HG03039 (cell line): ENCODE results near the gene MISP3.
A peak's percentile ranks its signal among the peaks of the same experiment; 100 is the strongest.

Experiments used
- ATAC-seq: cut with Tn5 transposase; IDR thresholded peaks from one replicate; pipeline ENCODE4 v1.9.1; 2021; ENCODE audit warnings: mild to moderate bottlenecking, moderate library complexity; ENCODE audit not compliant: unreplicated experiment

The MISP3 gene

GRCh38 chr19:14078411-14078810 is 5.8 kb downstream of the MISP3 start:
- no peak for ATAC-seq

- ATAC-seq: peak; percentile 79
Observed at GRCh38 chr19:14080887-14081796, 8.6 kb downstream of the MISP3 start.

- ATAC-seq: peak; percentile 9
Observed at GRCh38 chr19:14081797-14082674, 9.4 kb downstream of the MISP3 start.

- ATAC-seq: no peak
Observed at GRCh38 chr19:14082675-14082960, 10.0 kb downstream of the MISP3 start.

GRCh38 chr19:14085309-14085995 is 12.9 kb downstream of the MISP3 start, which contains the start of gene C19orf67:
Gene C19orf67, minus strand, starts transcription at chr19:14085783. Its CDS starts 156 bp downstream, at chr19:14085627.
- ATAC-seq: no peak

- no peak for ATAC-seq
Observed at GRCh38 chr19:14086098-14086497, 13.5 kb downstream of the MISP3 start.

GRCh38 chr19:14088634-14089411 is 16.2 kb downstream of the MISP3 start:
- no peak for ATAC-seq

GRCh38 chr19:14089412-14089661 is 16.8 kb downstream of the MISP3 start:
- ATAC-seq: no peak

GRCh38 chr19:14089662-14090508 is 17.3 kb downstream of the MISP3 start:
- ATAC-seq: no peak

GRCh38 chr19:14090509-14091080 is 18.0 kb downstream of the MISP3 start, which contains the start of gene SAMD1:
Gene SAMD1, minus strand, starts transcription at chr19:14090751.
- peak; percentile 29 for ATAC-seq

GRCh38 chr19:14091081-14091812 is 18.7 kb downstream of the MISP3 start:
- ATAC-seq: peak; percentile 48

GRCh38 chr19:14091813-14092462 is 19.4 kb downstream of the MISP3 start:
- ATAC-seq: no peak

- no peak for ATAC-seq
Observed at GRCh38 chr19:14093117-14093823, 20.7 kb downstream of the MISP3 start.

- no peak for ATAC-seq
Observed at GRCh38 chr19:14094854-14095253, 22.3 kb downstream of the MISP3 start.

GRCh38 chr19:14096272-14096992 is 23.8 kb downstream of the MISP3 start:
- ATAC-seq: no peak

- ATAC-seq: no peak
Observed at GRCh38 chr19:14097532-14098151, 25.1 kb downstream of the MISP3 start.
